ENCODE data around the gene LGALS9C.
"Not testable (repeated sequence)": the region's sequence is repeated elsewhere in the genome, so short reads cannot be mapped to it uniquely, and the experiment has no call there.

LGALS9C gene

GRCh38 chr17:18476508-18477308 lies at the start of gene LGALS9C:
LGALS9C (plus strand) TSS chr17:18476789; CDS start chr17:18476855, 66 bp downstream.
- H3K9me3 ChIP-seq (ENCODE audit: control insufficient read depth, insufficient read depth, low read length); H3K36me3 ChIP-seq (ENCODE audit: control insufficient read depth, insufficient read depth, low read length); H3K4me1 ChIP-seq (ENCODE audit: control insufficient read depth, insufficient read depth, low read length); H3K9ac ChIP-seq (ENCODE audit: low read depth, low read length); H3K4me3 ChIP-seq (ENCODE audit: low read depth, low read length); H3K27me3 ChIP-seq (ENCODE audit: control insufficient read depth, insufficient read depth, low read length): not testable (repeated sequence)

DNA sequence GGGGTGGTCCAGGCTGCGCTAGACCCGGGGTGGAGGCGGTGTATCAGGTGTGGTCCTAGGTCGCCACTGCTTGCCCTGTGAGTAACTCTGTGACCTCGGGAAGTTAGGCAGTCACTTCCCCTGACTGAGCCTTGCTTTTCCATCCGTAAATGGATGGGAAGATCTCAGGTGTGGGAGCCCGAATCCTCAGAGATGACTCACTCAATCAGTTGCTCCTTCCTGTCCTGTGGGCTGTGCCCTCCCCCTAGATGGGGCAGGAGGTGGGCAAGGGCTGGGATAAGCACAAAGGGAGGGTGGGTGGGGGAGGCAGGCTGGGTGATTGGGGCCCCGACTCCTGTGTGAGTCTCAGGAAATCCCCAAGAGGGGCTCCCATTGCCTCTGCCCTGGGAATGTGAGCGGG lies 44.4 kb upstream of the LGALS9C start:
- not testable (repeated sequence) for H3K36me3 ChIP-seq (ENCODE audit: control insufficient read depth, insufficient read depth, low read length); H3K4me1 ChIP-seq (ENCODE audit: control insufficient read depth, insufficient read depth, low read length); H3K9ac ChIP-seq (ENCODE audit: low read depth, low read length); H3K9me3 ChIP-seq (ENCODE audit: control insufficient read depth, insufficient read depth, low read length); H3K4me3 ChIP-seq (ENCODE audit: low read depth, low read length); H3K27me3 ChIP-seq (ENCODE audit: control insufficient read depth, insufficient read depth, low read length)

DNA sequence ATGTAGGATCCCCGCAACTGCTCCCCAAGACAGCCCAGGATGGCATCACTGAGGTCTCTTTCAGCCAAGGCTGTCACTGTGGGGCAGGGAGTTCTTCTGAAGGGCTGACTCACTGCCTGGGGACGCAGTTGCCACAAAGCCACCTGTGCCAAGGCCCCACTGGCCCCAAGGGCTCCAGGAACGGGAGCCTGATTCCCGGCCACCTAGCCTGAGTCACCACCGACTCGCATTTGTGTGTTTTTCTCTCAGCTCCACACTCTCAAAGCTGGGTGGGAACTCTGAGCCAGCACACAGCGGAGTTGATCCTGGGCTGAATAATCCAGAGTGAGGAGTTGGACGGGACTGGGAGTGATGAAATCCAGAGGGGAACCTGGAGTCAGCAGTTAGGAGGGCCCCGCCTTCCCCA lies 37.1 kb upstream of the LGALS9C start:
- not testable (repeated sequence) for H3K9ac ChIP-seq (ENCODE audit: low read depth, low read length); H3K36me3 ChIP-seq (ENCODE audit: control insufficient read depth, insufficient read depth, low read length); H3K4me3 ChIP-seq (ENCODE audit: low read depth, low read length); H3K9me3 ChIP-seq (ENCODE audit: control insufficient read depth, insufficient read depth, low read length); H3K27me3 ChIP-seq (ENCODE audit: control insufficient read depth, insufficient read depth, low read length); H3K4me1 ChIP-seq (ENCODE audit: control insufficient read depth, insufficient read depth, low read length)

DNA sequence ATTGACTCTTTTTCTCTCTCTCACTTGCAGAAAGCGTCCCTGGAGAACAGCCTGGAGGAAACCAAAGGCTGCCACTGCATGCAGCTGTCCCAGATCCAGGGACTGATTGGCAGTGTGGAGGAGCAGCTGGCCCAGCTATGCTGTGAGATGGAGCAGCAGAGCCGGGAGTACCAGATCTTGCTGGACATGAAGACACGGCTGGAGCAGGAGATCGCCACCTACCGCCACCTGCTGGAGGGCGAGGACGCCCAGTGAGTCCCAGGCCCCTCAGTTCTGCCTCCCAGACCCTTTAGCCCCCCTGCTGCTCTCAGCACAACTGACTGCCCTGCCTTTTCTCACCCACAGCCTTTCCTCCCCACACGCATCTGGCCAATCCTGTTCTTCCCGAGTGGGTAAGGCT lies 34.5 kb upstream of the LGALS9C start:
- not testable (repeated sequence) for H3K9me3 ChIP-seq (ENCODE audit: control insufficient read depth, insufficient read depth, low read length); H3K9ac ChIP-seq (ENCODE audit: low read depth, low read length); H3K36me3 ChIP-seq (ENCODE audit: control insufficient read depth, insufficient read depth, low read length); H3K27me3 ChIP-seq (ENCODE audit: control insufficient read depth, insufficient read depth, low read length); H3K4me1 ChIP-seq (ENCODE audit: control insufficient read depth, insufficient read depth, low read length); H3K4me3 ChIP-seq (ENCODE audit: low read depth, low read length)

DNA sequence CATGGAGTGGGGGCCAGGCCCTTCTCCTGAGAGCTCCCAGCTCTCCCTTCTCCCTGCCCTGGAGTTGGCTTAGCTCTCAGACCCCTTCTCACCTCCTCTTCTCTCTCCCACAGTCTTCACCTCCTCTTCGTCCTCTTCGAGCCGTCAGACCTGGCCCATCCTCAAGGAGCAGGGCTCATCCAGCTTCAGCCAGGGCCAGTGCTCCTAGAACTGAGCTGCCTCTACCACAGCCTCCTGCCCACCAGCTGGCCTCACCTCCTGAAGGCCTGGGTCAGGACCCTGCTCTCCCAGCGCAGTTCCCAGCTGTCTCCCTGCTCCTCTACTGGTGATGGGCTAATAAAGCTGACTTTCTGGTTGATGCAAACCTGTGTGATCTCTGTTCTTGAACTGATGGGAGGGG lies 34.1 kb upstream of the LGALS9C start:
- H3K27me3 ChIP-seq (ENCODE audit: control insufficient read depth, insufficient read depth, low read length); H3K4me1 ChIP-seq (ENCODE audit: control insufficient read depth, insufficient read depth, low read length); H3K9me3 ChIP-seq (ENCODE audit: control insufficient read depth, insufficient read depth, low read length); H3K36me3 ChIP-seq (ENCODE audit: control insufficient read depth, insufficient read depth, low read length); H3K9ac ChIP-seq (ENCODE audit: low read depth, low read length); H3K4me3 ChIP-seq (ENCODE audit: low read depth, low read length): not testable (repeated sequence)

GRCh38 chr17:18447476-18448205 lies 28.9 kb upstream of the LGALS9C start:
- not testable (repeated sequence) for H3K4me3 ChIP-seq (ENCODE audit: low read depth, low read length); H3K27me3 ChIP-seq (ENCODE audit: control insufficient read depth, insufficient read depth, low read length); H3K9me3 ChIP-seq (ENCODE audit: control insufficient read depth, insufficient read depth, low read length); H3K4me1 ChIP-seq (ENCODE audit: control insufficient read depth, insufficient read depth, low read length); H3K36me3 ChIP-seq (ENCODE audit: control insufficient read depth, insufficient read depth, low read length); H3K9ac ChIP-seq (ENCODE audit: low read depth, low read length)

DNA sequence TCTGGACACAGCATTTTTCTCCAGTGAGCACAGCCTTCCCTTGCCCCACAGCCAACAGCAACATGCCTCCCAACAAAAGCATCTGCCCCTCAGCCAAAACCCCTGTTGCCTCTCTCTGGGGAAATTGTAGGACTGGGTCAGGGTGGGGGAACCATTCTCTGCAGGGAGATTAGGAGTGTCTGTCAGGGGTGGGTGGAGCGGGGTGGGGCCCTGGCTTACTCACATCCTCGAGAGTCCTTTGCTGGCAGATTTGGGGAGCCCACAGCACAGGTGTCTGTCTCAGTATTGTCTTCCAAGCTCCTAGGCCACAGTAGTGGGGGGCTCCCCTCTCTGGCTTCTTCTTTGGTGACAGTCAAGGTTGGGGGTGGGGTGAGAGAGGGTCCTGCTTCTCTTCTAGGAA lies 28.3 kb upstream of the LGALS9C start:
- H3K9ac ChIP-seq (ENCODE audit: low read depth, low read length); H3K27me3 ChIP-seq (ENCODE audit: control insufficient read depth, insufficient read depth, low read length); H3K9me3 ChIP-seq (ENCODE audit: control insufficient read depth, insufficient read depth, low read length); H3K4me1 ChIP-seq (ENCODE audit: control insufficient read depth, insufficient read depth, low read length); H3K36me3 ChIP-seq (ENCODE audit: control insufficient read depth, insufficient read depth, low read length); H3K4me3 ChIP-seq (ENCODE audit: low read depth, low read length): not testable (repeated sequence)

DNA sequence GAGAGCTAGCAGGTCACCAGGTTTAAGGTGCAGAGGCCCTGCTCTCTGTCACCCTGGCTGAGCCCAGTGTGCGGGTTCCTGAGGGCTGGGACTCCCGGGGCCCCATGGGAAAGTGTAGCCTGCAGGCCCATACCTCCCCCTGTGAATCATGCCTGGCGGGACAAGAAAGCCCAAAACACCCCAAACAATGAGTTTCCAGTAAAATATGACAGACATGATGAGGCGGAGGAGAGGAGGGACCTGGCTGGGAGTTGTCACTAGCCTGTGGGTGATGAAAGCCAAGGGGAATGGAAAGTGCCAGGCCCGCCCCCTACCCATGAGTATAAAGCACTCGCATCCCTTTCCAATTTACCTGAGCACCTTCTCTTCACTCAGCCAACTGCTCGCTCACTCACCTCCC lies 26.8 kb upstream of the LGALS9C start:
- not testable (repeated sequence) for H3K27me3 ChIP-seq (ENCODE audit: control insufficient read depth, insufficient read depth, low read length); H3K4me1 ChIP-seq (ENCODE audit: control insufficient read depth, insufficient read depth, low read length); H3K9me3 ChIP-seq (ENCODE audit: control insufficient read depth, insufficient read depth, low read length); H3K4me3 ChIP-seq (ENCODE audit: low read depth, low read length); H3K36me3 ChIP-seq (ENCODE audit: control insufficient read depth, insufficient read depth, low read length); H3K9ac ChIP-seq (ENCODE audit: low read depth, low read length)

GRCh38 chr17:18450998-18451397 lies 25.6 kb upstream of the LGALS9C start:
- not testable (repeated sequence) for H3K27me3 ChIP-seq (ENCODE audit: control insufficient read depth, insufficient read depth, low read length); H3K4me3 ChIP-seq (ENCODE audit: low read depth, low read length); H3K9me3 ChIP-seq (ENCODE audit: control insufficient read depth, insufficient read depth, low read length); H3K4me1 ChIP-seq (ENCODE audit: control insufficient read depth, insufficient read depth, low read length); H3K9ac ChIP-seq (ENCODE audit: low read depth, low read length); H3K36me3 ChIP-seq (ENCODE audit: control insufficient read depth, insufficient read depth, low read length)

GRCh38 chr17:18451969-18452368 lies 24.6 kb upstream of the LGALS9C start:
- not testable (repeated sequence) for H3K36me3 ChIP-seq (ENCODE audit: control insufficient read depth, insufficient read depth, low read length)

DNA sequence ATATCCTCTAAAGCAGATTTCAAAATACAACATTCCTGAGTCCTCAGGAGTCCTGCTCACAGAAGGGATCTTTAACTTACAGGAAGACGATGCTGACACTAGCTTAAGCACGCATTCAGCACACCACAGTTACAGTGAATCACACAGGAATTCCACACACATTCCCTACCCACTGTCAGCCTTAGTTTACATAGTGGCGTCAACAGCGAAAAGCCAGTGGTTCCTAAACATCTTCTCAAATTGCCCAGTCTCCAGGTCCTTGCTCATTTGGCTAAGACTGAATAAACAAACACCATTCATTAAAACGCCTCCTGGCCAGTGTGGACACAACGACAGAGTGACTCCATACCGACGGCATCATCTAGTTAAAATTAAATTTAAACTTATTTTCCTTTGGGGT lies 17.6 kb upstream of the LGALS9C start:
- H3K4me3 ChIP-seq (ENCODE audit: low read depth, low read length); H3K36me3 ChIP-seq (ENCODE audit: control insufficient read depth, insufficient read depth, low read length); H3K9ac ChIP-seq (ENCODE audit: low read depth, low read length); H3K4me1 ChIP-seq (ENCODE audit: control insufficient read depth, insufficient read depth, low read length); H3K27me3 ChIP-seq (ENCODE audit: control insufficient read depth, insufficient read depth, low read length); H3K9me3 ChIP-seq (ENCODE audit: control insufficient read depth, insufficient read depth, low read length): not testable (repeated sequence)

More at GRCh38 chr17:18451969-18452368, 24.6 kb upstream of the LGALS9C start:
- not testable (repeated sequence) for H3K4me3 ChIP-seq (ENCODE audit: low read depth, low read length); H3K27me3 ChIP-seq (ENCODE audit: control insufficient read depth, insufficient read depth, low read length); H3K9me3 ChIP-seq (ENCODE audit: control insufficient read depth, insufficient read depth, low read length); H3K9ac ChIP-seq (ENCODE audit: low read depth, low read length); H3K4me1 ChIP-seq (ENCODE audit: control insufficient read depth, insufficient read depth, low read length)

DNA sequence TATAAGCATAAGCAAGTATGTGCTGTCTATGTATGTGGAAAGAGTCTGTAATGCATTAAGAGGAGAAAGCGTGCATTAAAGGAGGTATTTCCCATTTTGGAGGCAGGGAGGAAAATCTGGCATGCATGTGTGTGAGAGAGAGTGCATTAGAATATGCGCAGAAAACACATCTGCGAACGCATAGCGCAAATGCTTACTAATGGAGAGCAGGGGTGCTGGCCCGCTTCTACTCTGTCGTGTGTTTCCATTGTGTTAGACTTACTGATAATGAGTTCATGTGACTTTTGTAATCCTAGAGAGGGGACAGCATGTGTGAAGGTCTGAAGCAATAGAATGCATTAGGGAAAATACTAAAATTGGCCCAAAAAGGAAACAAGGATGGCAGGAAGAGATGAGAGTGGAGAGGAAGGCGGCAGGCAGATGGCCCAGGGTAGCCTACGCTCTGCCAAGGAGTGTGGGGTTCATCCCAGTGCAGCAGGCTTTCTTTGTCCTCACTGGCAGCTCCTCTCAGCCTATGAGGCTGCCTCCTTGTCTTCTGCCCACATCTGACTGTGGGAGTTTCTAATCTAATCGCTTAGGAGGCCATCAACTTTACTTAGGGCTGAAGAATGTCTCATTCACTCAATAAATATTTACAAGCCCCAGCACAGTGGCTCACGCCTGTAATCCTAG lies 12.6 kb upstream of the LGALS9C start:
- H3K4me3 ChIP-seq (ENCODE audit: low read depth, low read length); H3K4me1 ChIP-seq (ENCODE audit: control insufficient read depth, insufficient read depth, low read length): not testable (repeated sequence)

More for the DNA sequence above, 12.6 kb upstream of the LGALS9C start:
- H3K36me3 ChIP-seq (ENCODE audit: control insufficient read depth, insufficient read depth, low read length); H3K27me3 ChIP-seq (ENCODE audit: control insufficient read depth, insufficient read depth, low read length); H3K9me3 ChIP-seq (ENCODE audit: control insufficient read depth, insufficient read depth, low read length); H3K9ac ChIP-seq (ENCODE audit: low read depth, low read length): not testable (repeated sequence)
